Measurements from ENCODE around the gene STEAP2.

Gene STEAP2

GRCh38 chr7:90194911-90195809 lies 16.4 kb upstream of the STEAP2 start:
- DNase-seq (ENCODE audit: low read depth), result no peak

- DNase-seq (ENCODE audit: low read depth), result no peak
Measured at GRCh38 chr7:90201500-90202195, 9.9 kb upstream of the STEAP2 start.

- no peak for DNase-seq (ENCODE audit: low read depth)
Measured at GRCh38 chr7:90207956-90208355, 3.6 kb upstream of the STEAP2 start.

GRCh38 chr7:90209776-90210175 lies 1.8 kb upstream of the STEAP2 start:
- no peak for DNase-seq (ENCODE audit: low read depth)

GRCh38 chr7:90210475-90210874 lies 1.1 kb upstream of the STEAP2 start:
- DNase-seq (ENCODE audit: low read depth), result no peak

GRCh38 chr7:90210981-90211380 lies 559 bp upstream of the STEAP2 start:
- no peak for DNase-seq (ENCODE audit: low read depth)

GRCh38 chr7:90212149-90212495 lies 582 bp downstream of the STEAP2 start:
- DNase-seq (ENCODE audit: low read depth), result no peak

GRCh38 chr7:90213521-90213920 lies 2.0 kb downstream of the STEAP2 start:
- no peak for DNase-seq (ENCODE audit: low read depth)

- DNase-seq (ENCODE audit: low read depth), result no peak
Measured at GRCh38 chr7:90216080-90216674, 4.6 kb downstream of the STEAP2 start.

GRCh38 chr7:90216771-90217170 lies 5.2 kb downstream of the STEAP2 start:
- no peak for DNase-seq (ENCODE audit: low read depth)

- no peak for DNase-seq (ENCODE audit: low read depth)
Measured at GRCh38 chr7:90222390-90222789, 10.8 kb downstream of the STEAP2 start.

GRCh38 chr7:90222811-90223725 lies 11.5 kb downstream of the STEAP2 start:
- no peak for DNase-seq (ENCODE audit: low read depth)

- DNase-seq (ENCODE audit: low read depth), result no peak
Measured at GRCh38 chr7:90224195-90224594, 12.7 kb downstream of the STEAP2 start.

- DNase-seq (ENCODE audit: low read depth), result no peak
Measured at GRCh38 chr7:90225181-90225580, 13.6 kb downstream of the STEAP2 start.

GRCh38 chr7:90225601-90226000 lies 14.1 kb downstream of the STEAP2 start:
- DNase-seq (ENCODE audit: low read depth), result no peak

GRCh38 chr7:90227259-90227658 lies 15.7 kb downstream of the STEAP2 start:
- DNase-seq (ENCODE audit: low read depth), result no peak

GRCh38 chr7:90229682-90230081 lies 18.1 kb downstream of the STEAP2 start:
- DNase-seq (ENCODE audit: low read depth), result no peak

- no peak for DNase-seq (ENCODE audit: low read depth)
Measured at GRCh38 chr7:90230834-90231233, 19.3 kb downstream of the STEAP2 start.

- no peak for DNase-seq (ENCODE audit: low read depth)
Measured at GRCh38 chr7:90231304-90231703, 19.8 kb downstream of the STEAP2 start.

- DNase-seq (ENCODE audit: low read depth), result no peak
Measured at GRCh38 chr7:90232430-90232829, 20.9 kb downstream of the STEAP2 start.

- no peak for DNase-seq (ENCODE audit: low read depth)
Measured at GRCh38 chr7:90233569-90233968, 22.0 kb downstream of the STEAP2 start.

- no peak for DNase-seq (ENCODE audit: low read depth)
Measured at GRCh38 chr7:90236721-90237289, 25.3 kb downstream of the STEAP2 start.
